ENCODE data around the gene UGGT1. TPM values are rescaled to one million over a fixed set of nuclear protein-coding genes. Genes with fewer than 3 reads are reported as not detected.

Gene UGGT1
- total RNA-seq, result 32.7 and 40.2 TPM in 2 replicates

DNA sequence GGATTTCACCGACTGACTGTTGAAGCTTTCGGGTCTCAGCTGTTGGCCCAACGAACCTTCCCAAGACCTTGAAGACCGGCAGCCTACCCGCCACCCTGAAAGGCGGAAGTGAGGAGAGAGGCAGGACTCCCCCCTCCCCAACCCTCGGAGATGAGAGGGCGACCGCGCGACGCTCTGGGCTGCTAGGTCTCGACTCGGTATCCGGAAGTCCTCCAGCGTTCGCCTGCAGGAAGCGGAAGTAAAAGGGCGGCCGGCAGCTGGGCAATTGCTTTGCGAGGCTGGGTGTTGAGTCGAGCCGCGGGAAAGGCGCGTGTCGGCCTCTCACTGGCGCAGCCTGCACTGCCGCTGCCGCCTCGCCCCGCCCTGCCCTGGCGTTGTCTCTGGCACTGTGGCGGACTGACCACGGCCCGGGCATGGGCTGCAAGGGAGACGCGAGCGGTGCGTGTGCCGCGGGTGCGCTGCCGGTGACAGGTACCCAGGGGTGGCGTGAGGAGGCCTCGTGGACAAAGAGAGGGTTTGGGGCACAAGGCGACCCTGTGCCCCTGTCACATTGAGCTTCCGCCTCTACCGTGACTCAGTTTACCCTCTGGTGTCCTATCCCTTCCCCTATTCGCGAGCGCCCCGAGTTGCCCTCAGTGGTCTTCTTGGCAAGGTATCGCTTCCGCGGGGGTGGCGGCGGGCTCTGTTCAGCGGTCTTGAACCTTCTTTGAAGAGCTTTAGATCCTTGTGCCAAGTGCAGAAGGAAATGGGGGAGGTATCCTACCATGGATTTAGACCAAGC, at the start of gene UGGT1:
Gene UGGT1, plus strand, starts transcription at position 256 of the 781 bp plus-strand sequence. Its CDS starts 158 bp downstream, at position 414.

Other genes starting within 250 kb of the UGGT1 start
- gene POLR2D, start 233.0 kb upstream of the UGGT1 start, total RNA-seq, result 12.2 and 21.3 TPM in 2 replicates
- 11.1 and 15.3 TPM in 2 replicates for gene AMMECR1L, start 205.2 kb upstream of the UGGT1 start, total RNA-seq
- gene SAP130, start 63.1 kb upstream of the UGGT1 start, total RNA-seq, result 11.2 and 18.1 TPM in 2 replicates
- gene HS6ST1, start 227.7 kb downstream of the UGGT1 start, total RNA-seq, result 15.5 and 97.2 TPM in 2 replicates

Data from mesangial cell (primary cell).